GM21515 (cell line): ENCODE measurements around the gene ABO.
"Not testable (repeated sequence)": the region's sequence is repeated elsewhere in the genome, so short reads cannot be mapped to it uniquely, and the experiment has no call there.

Experiments used
- ATAC-seq: cut with Tn5 transposase; IDR thresholded peaks from one replicate; pipeline ENCODE4 v1.9.1; 2021; ENCODE audit not compliant: unreplicated experiment

The ABO gene

DNA sequence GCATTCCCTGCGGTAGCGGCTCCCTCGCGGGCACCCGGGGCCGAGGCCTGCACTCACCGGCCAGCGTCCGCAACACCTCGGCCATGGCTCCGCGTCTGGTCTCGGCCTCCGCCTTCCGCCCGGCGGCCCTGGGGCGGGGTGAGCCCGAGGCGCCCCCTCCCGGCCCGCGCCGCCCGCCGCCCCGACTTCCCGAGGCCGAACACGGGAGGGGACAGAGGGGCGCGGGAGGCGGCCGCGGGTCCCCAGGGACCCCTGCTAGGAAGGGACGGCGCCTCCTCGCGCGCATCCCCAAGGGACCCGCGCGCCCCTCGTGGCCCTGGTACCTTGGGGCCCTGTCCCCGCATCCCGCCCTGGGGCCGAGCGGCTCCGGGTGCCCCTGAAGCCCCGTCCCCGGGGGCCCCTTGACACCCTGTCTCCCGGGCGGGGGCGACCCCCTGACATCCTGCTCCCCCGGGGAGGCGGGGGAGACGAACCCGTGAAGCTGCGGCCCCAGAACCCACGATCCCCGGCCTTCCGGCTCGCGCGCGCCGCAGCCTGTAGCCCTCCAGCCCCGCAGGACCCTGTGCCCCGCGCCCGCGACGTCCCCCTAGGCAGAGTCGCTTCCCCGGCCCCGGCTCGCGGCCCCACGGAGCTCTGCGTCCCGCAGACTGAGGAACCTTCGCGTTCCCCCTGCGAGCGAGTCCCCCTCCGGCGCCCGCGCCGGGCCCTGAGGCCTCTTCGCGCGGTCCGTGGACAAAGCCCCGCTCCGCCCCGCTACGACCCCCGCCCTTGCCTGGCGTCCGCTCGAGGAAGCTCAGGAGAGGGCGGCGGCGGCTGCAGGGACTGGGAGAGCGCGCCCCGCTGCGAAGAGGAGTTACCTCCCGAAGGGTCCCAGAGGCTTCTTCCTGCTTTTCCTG lies at the start of gene ABO:
Gene ABO (minus strand): TSS at position 97 of the 896 bp plus-strand sequence.
- ATAC-seq = no peak

DNA sequence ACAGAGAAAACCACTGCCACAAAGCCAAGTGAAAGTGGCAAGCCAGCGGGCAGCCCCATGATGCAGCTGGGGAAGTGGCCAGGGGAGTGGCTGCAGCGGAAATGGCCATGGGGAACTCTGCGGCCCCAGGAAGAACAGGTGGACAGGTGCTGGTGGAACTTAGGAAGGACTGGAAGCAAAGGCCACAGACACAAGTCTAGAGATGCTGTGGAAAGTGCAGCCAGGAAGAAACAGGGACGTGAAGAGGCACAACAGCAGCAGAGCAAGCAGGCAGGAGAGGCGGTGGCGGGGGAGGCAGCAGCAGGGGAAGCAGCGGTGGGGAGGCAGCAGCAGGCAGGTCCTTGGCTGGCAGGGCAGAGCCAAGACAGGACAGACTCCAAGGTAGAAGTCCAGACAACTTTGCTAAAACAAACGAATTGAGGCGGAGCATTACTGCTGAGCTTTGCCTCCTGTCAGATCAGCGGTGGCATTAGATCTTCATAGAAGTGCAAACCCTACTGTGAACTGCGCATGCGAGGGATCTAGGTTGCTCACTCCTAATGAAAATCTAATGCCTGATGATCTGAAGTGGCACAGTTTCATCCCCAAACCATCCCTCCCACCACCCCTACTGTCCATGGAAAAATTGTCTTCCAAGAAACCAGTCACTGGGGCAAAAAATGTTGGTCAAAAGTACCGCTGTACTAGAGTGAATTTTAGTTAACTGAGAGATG lies 49.1 kb upstream of the ABO start:
- no peak for ATAC-seq

DNA sequence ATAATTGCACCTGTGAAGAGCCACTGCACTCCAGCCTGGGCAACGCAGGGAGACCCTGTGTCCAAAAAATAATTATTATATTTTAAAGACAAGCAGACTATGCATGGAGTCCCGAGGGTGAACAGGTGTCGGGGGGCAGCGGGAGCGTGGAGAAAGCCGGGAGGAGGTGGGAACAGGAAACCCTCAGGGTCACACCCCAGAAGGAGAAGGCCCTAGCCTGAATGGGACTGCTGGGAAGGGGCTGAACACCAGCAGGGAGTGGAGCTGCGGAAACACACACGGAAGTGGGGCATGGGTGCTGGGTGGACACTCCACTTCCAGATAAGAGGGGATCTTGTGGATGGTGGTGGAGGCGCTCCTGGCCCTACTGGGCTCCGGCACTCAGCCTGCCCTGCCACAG lies 48.2 kb upstream of the ABO start:
- ATAC-seq = no peak

DNA sequence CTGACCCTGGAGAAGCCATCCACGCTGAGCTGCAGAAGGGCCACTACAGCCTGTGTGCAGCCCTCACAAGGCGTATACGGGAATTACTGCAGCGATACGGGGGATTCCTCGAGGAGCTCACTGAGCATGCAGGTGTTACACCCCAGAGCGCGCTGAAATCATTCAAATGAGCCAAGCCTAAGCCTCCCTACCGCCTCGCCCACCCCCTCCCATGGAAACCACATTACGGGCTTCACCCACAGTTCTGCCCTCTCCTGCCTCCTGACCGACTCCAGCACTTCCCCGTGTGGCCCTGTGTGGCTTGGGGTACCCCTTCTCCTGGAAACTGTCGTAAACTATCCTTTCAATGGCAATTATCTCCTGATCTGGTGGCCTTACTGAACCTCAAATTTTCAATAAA lies 47.7 kb upstream of the ABO start:
- ATAC-seq = no peak

DNA sequence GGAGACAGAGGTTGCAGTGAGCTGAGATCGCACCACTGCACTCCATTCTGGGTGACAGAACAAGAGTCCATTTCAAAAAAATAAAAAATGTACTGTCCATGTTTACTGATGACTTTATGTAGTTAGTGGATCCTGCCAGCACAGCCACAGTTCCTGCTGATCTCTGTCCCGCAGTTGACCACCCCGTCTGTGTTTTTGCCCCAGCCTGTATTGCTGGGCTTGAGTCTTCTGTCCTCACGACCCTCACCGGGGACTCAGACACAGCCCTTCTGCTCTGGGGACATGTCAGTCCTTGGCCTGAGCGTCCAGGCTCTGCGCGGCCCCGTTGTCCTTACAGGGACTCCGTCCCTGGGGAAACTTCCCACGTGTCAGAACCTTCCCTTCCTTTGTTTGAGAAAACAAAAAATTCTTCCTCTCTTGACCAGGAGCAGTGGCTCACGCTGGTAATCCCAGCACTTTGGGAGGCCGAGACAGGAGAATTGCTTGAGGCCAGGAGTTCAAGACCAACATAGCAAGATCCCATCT lies 46.5 kb upstream of the ABO start:
- ATAC-seq = no peak

DNA sequence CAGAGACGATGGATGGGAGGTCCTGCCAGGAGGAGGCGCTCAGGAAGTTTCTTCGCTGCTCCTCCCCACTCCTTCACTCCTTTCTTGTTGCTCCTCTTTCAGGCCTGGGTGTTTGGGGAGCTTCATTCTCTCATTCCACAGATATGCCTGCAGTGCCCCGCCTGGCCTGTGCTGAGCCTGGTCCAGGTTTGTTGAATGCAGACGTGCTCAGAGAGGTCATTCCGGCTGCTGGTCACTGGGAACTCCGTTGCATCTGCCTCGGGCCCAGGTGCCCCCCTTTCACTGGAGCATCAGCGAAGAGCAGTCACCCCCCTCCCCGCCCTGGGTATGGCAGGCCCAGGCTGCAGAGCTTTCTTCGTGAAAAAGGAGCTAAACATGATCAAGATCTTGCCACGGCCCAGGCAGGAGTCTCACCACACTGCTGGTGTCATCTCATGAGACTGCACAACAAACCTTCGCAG lies 45.5 kb upstream of the ABO start:
- ATAC-seq = no peak

DNA sequence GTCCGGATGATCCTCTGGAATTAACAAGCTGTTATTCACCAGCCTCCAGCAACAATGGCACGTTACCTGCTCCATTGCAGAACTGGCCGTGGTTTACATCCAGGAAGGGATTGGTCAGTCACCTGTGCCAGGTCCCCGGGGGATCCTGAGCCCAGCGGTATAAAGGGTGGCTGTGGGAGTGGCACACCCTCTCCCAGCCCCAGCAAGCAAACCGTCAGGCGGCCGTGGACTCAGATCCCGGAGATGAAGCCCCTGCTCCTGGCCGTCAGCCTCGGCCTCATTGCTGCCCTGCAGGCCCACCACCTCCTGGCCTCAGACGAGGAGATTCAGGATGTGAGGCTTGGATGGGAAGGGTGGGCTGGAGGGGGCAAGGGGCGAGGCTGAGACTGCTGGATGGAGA lies 42.5 kb upstream of the ABO start:
- ATAC-seq = not testable (repeated sequence)

DNA sequence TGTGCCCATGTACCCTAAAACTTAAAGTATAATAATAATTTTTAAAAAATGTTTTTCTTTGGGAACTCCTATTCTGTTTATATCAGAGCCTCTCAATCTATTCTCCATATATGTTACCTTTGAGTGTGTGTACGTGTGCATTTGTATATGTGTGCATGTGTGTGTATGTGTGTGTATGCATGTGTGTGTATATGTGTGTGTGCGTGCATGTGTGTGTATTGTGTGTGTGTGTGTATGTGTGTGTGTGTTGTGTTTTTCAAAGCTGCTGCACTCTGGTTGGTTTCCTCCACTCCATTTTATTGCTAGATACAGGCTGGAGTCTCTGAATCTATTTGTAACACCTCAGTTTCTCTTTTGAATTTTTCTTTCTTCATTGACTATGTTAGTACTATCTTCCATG lies 41.0 kb upstream of the ABO start:
- no peak for ATAC-seq

DNA sequence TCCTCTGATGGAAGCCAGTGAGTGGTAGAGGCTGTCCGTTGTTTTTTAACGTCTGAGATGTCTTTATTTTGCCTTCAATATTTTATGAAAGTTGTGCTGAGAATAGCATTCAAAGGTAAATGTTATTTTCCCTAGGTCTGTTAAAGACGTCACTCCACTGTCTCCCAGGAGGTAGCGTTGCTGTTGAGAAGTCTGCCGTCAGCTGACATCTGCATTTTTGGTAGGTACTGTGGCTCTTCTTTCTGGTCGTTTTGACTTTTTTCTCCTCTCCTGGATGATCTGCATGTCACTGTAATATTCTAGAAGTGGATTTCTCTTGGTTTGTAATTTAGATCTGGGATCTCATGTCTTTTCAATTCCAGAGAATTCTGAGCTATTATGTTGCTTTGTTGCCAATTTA lies 34.6 kb upstream of the ABO start:
- no peak for ATAC-seq

DNA sequence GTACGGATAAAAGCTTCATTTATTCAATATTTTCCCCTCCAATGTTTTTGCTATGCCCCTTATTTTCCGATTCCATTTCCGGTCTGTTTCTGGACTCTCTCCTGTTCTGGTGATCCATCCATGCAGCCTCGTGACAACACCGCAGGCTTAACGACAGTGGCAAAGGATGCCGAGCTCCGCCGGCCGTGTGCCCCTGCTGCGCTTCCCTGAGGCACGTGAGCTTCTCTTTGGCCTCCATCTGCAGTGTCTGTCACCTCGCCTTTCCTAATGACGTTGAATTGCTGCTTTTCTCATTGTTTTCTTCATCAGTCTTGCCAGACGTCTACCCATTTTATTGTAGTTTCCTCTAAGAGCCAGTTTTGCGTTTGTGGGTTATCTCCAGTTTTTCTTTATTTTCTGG lies 32.3 kb upstream of the ABO start:
- no peak for ATAC-seq

DNA sequence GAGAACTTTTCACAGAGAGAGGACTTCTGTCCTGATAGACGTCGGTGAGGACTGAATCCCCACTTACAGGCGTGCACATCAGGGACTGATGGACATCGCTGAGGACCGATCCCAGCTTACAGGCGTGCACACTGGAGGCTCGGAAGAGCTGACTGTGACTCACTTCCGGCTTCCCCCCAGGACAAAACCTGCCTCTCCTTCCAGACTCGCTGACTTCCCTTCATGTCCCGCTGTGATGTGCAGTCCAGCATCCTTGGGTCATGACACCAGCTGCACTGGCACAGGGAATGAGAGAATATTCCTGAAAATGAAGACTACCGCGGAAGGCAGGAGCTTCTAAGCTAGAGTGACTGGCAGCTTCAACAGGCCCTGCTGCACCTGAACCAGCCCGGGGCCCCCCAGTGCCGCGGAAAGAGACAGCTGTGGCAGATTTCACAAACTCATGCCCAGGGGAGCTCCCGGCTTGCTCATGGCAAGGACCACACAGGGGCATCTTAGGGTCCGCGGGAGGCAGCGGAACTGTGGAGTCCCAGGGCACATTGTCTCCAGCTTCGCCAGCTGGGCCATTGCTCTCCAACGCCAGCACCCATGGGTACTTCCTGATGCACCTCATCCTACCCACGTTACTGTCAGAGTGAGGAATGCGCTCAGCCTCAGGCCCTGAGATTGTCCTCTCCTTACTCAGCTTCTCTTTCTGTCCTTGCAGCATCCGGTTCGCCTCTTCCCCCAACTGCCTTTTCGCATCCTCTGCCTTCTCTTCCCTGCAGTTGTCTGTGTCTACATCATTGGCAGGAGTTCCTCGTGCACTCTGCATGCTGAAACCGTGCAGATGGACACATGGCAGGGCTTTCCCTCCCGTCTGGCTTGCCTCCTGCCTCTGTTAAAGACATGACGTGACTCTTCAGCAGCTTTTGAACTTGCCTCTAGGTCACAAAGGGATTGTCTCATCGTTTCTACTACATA lies 31.5 kb upstream of the ABO start:
- no peak for ATAC-seq

DNA sequence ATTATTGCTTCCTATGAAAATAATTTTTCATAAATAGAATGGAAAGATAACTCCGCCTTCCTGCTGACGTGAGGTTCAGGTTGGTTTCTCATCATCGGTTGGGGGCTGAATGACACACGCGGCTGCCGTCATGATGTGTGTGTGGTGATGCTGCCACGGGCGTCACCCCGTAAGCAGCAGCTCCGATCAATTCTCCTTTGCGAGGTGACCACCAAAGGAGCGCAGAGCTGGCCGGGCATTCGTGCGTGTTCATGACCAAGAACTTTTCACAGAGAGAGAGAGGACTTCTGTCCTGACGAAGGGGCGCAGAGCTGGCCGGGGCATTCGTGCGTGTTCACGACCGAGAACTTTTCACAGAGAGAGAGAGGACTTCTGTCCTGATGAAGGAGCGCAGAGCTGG lies 30.7 kb upstream of the ABO start:
- no peak for ATAC-seq

DNA sequence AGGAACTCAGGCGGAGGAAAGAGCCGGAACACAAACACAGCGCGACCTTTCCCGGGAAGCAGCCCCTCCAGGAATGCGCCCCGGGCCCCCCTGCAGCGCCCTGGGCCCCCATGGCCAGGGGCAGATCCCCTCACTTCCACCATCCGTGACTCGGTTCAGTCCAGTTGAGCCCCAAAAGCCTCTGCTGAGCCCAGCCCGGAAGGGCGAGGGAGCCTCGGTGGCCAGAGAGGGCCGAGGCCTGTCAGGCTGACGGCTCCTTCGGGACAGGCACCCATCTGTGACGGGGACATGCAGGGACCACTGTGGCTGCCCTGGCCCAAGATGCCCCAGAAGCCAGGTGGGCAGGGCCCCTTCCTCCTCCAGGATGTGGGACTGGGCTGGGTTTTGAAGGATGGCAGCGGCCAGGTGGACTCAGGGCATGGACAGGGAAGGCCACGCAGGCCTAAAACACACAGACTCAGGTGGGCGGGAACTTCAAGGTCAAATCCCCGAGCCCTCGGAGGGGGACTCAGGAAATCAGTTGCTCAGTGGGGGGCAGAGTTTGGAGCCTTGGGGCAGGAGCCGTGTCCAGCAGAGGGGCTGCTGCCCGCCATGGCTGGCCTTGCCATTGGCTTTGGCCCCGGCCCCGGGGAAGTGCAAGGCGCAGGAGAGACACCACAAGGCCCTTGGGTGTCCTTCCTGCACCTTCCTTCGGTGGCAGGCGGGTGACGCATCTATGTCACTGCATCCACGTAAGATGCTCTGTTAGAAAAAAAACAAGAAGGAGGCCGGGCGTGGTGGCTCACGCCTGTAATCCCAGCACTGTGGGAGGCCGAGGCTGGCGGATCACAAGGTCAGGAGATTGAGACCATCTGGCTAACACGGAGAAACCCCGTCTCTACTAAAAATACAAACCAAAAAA lies 29.7 kb upstream of the ABO start:
- no peak for ATAC-seq

DNA sequence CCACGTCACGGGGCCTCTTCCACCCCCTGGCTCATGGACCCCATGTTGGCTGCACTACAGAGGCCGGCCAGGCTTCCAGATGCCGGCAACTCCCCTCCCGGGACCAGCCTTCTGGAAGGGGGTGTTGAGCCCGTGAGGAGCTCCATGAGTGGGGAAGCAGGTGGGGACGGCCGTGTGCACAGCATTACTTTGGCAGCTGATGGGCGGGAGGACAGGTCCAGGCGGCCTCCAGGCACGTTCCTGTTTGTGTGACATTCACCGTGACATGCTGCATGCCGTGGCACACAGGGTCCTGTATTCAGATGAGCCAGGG lies 29.1 kb upstream of the ABO start:
- no peak for ATAC-seq

DNA sequence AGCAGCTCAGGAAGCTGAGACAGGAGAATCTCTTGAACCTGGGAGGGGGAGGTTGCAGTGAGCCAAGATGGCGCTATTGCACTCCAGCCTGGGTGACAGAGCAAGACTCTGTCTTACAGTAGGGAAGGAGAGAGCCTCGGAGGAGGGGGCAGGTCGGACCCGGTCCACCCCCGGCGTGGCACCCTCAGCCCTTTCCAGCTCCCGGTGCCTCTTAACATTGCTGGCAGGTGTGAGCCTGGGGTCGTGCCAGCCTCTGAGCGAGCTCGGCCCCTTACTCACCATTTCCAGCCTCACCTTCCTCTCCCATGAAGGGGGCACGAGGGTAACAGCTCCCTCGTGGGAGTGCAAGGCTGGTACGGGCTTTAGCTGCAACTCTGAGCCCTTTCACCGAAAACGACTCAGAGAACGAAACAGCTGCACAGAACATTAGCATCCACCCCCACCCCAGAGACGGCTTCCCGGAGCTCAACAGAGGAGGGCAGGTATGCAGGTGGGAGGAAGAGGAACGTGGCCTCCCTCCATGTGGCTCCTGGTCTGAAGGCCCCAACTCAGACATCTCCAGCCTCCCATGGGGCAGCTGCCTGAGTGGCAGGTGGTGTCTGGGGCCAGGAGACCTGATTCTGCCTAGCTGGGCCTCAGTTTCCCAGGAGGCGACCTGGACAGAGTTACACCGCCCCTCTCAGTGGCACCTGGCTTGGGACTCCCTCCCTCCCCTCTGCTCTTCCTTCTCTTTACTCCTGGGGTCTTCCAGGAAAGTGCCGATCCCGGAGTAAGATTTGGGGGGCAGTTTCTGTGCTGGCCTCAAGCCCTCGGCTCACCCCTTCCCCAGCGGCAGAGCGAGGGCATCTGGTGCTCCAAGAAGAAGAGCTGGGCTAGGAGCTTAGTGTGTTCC lies 28.5 kb upstream of the ABO start:
- no peak for ATAC-seq

DNA sequence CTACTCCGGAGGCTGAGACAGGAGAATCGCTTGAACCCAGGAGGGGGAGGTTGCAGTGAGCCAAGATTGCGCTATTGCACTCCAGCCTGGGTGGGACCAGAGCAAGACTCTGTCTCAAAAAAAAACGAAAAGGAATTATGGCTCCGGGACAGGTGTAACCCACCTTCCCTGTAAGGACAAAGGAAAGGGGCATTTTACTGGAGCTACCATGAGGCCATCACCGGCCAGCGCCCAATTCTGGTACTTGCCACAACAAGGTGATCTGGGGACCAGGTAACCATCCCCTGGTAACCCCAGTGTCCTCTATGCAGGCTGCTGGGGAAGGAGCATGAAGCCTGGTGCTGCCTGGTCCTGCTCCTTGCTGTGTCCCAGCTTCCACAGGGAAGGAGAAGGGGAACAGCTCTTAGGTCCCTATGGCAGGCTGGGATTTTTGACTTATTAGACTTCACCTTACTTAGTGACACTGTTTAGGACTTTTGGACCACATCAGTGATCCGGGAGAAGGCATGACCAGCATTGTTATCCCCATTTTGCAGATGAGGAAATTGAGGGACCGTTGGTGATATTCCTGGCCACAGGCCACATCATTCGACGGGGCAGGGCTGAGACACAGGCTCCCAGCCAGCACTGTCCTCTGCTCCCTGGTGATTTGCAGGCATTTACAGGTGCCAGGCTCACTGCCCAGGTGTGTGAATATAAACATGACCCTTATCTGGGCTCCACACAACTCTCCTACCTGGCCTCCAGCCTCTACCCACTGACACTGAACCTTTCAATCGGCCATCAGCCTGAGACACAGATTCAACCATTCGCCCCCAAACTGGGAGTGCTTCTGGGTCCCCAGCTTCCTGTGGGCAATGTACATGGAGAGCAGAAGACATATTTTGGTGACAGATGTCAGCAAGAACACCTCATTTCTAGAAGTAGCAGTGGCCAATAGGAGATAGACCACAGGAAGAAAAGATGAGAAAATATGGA lies 26.5 kb upstream of the ABO start:
- ATAC-seq = no peak

DNA sequence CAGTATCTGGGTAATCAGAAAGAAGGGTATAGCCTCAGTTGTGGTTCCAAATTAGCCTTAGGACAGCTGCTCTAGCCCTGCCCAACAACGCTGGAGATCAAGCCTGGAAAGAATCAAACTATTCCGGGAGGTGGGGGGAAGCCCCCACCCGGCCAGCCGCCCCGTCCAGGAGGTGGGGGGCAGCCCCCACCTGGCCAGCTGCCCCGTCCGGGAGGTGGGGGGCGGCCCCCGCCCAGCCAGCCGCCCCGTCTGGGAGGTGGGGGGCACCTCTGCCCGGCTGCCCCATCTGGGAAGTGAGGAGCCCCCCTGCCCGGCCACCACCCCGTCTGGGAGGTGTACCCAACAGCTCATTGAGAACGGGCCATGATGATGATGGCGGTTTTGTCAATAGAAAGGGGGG lies 25.0 kb upstream of the ABO start:
- ATAC-seq = not testable (repeated sequence)

DNA sequence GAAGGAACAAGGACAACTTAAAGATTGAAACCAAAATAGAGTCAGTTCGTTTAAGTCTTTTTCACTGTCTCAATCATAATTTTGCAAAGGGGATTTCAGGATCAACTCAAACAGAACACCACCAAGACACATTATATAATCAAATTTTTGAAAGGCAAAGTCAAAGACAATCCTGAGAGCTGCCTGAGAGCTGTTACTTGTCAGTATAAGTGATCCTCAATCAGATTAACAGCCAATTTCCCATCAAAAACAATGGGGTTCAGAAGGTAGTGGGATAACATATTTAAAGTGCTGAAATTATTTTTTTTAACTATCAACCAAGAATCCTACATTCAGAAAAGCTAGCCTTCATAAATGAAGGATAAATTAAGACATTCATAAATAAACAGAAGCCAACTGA lies 19.3 kb upstream of the ABO start:
- no peak for ATAC-seq
